Neural cell (in vitro differentiated cells): Measurements from ENCODE around the gene MRPL28. TPM values are rescaled to one million over a fixed set of nuclear protein-coding genes. Genes with fewer than 3 reads are reported as not detected.

Experiments
- H2AFZ ChIP-seq: fragments of 200-600, 300-800 bp; sonication (generic), shearing (Covaris generic); 2 replicates; pipeline ENCODE4 v1.6.0; 2014; ENCODE audit warnings: low read depth, mild to moderate bottlenecking, antibody characterized with exemption, low read length, moderate library complexity
- H3F3A ChIP-seq: fragments of 200-600 bp; shearing (Covaris generic); 2 replicates; pipeline ENCODE4 v1.6.1; 2016; ENCODE audit warnings: mild to moderate bottlenecking, moderate library complexity, mixed read lengths, antibody characterized with exemption, low read length; ENCODE audit not compliant: insufficient read depth, poor library complexity, severe bottlenecking
- H3K27ac ChIP-seq: fragments of 200-600, 300-800 bp; sonication (generic), shearing (Covaris generic); 2 replicates; pipeline ENCODE4 v1.5.1; 2014; ENCODE audit warnings: mild to moderate bottlenecking, low read length, moderate library complexity
- H3K27me3 ChIP-seq: fragments of 300-800, 200-600 bp; sonication (generic), shearing (Covaris generic); 2 replicates; pipeline ENCODE4 v1.6.0; 2014; ENCODE audit warnings: mild to moderate bottlenecking, low read depth, low read length, moderate library complexity; ENCODE audit not compliant: insufficient read depth
- H3K36me3 ChIP-seq: fragments of 300-800, 200-600 bp; sonication (generic), shearing (Covaris generic); 2 replicates; pipeline ENCODE4 v1.5.1; 2014; ENCODE audit warnings: mild to moderate bottlenecking, antibody characterized with exemption, low read length, moderate library complexity; ENCODE audit not compliant: insufficient read depth
- H3K4me2 ChIP-seq: fragments of 300-800, 200-600 bp; sonication (generic), shearing (Covaris generic); 2 replicates; pipeline ENCODE4 v1.6.0; 2014; ENCODE audit warnings: mild to moderate bottlenecking, low read length
- H3K4me3 ChIP-seq: fragments of 300-800, 200-600 bp; sonication (generic), shearing (Covaris generic); 2 replicates; pipeline ENCODE4 v1.5.1; 2014; ENCODE audit warnings: mild to moderate bottlenecking, low read length, moderate library complexity
- H3K79me2 ChIP-seq: fragments of 200-600 bp; shearing (Covaris generic); replicated peaks from 2 replicates; pipeline ENCODE4 v1.6.0; 2014; ENCODE audit warnings: mild to moderate bottlenecking, low read length, moderate library complexity; ENCODE audit not compliant: insufficient read depth
- H3K9ac ChIP-seq: fragments of 300-800, 200-600 bp; sonication (generic), shearing (Covaris generic); 2 replicates; pipeline ENCODE4 v1.6.1; 2016; ENCODE audit warnings: mild to moderate bottlenecking, low read length, mixed read lengths
- H3K9me2 ChIP-seq: fragments of 200-600 bp; shearing (Covaris generic); 2 replicates; pipeline ENCODE4 v1.6.1; 2016; ENCODE audit warnings: mild to moderate bottlenecking, low read length, mixed read lengths; ENCODE audit not compliant: insufficient read depth
- H3K9me3 ChIP-seq: fragments of 200-600, 300-800 bp; sonication (generic), shearing (Covaris generic); 2 replicates; pipeline ENCODE4 v1.6.1; 2016; ENCODE audit warnings: mild to moderate bottlenecking, mixed run types, low read length, moderate library complexity, mixed read lengths
- H4K20me1 ChIP-seq: fragments of 200-600 bp; shearing (Covaris generic); 2 replicates; pipeline ENCODE4 v1.6.1; 2016; ENCODE audit warnings: mild to moderate bottlenecking, mixed run types; ENCODE audit not compliant: insufficient read depth
- EP300 ChIP-seq: fragments of 450-650 bp; conservative IDR thresholded peaks from 2 replicates; pipeline ENCODE4 v1.6.1; 2014; ENCODE audit warnings: antibody characterized with exemption, mild to moderate bottlenecking, moderate library complexity; ENCODE audit not compliant: poor library complexity, severe bottlenecking
- EZH2 ChIP-seq: fragments of 200-600, 300-800 bp; shearing (Covaris generic), sonication (generic); IDR thresholded peaks from 2 replicates; pipeline ENCODE4 v1.6.1; 2014; ENCODE audit warnings: antibody characterized with exemption, low read length, borderline replicate concordance, mild to moderate bottlenecking; ENCODE audit not compliant: insufficient read depth, poor library complexity, severe bottlenecking
- MXI1 ChIP-seq: fragments of 450-650 bp; conservative IDR thresholded peaks from 2 replicates; pipeline ENCODE4 v1.6.1; 2014; ENCODE audit warnings: antibody characterized with exemption, mild to moderate bottlenecking; ENCODE audit not compliant: poor library complexity, severe bottlenecking
- POLR2AphosphoS5 ChIP-seq: IDR thresholded peaks from 2 replicates; pipeline ENCODE4 v1.6.1; 2012
- RAD21 ChIP-seq: fragments of 450-650 bp; conservative IDR thresholded peaks from 2 replicates; pipeline ENCODE4 v1.6.1; 2014; ENCODE audit warnings: antibody characterized with exemption, mild to moderate bottlenecking, moderate library complexity
- SMC3 ChIP-seq: fragments of 450-650 bp; conservative IDR thresholded peaks from 2 replicates; pipeline ENCODE4 v1.6.1; 2014; ENCODE audit warnings: antibody characterized with exemption, mild to moderate bottlenecking, moderate library complexity; ENCODE audit not compliant: poor library complexity
- TAF1 ChIP-seq: IDR thresholded peaks from 2 replicates; pipeline ENCODE4 v1.6.1; 2012; ENCODE audit warnings: low read depth
- polyA plus RNA-seq: library from polyadenylated mRNA; depleted of rRNA; stranded (reverse); fragments of >200 nt; gene quantifications from 2 replicates; pipeline ENCODE4 v1.2.3, GENCODE V29; 2014
- TF ChIP-seq, protein P1 (sequence below): fragments of 450-650 bp; IDR thresholded peaks from 2 replicates; pipeline ENCODE4 v1.5.1; 2014; ENCODE audit warnings: antibody characterized with exemption, mild to moderate bottlenecking, moderate library complexity; ENCODE audit not compliant: poor library complexity, severe bottlenecking
- TF ChIP-seq, protein P2 (sequence below): IDR thresholded peaks from 2 replicates; pipeline ENCODE4 v1.6.1; 2012; ENCODE audit warnings: borderline replicate concordance

The MRPL28 gene
- polyA plus RNA-seq, 1 donor from 2014 or later, result 134 TPM

DNA sequence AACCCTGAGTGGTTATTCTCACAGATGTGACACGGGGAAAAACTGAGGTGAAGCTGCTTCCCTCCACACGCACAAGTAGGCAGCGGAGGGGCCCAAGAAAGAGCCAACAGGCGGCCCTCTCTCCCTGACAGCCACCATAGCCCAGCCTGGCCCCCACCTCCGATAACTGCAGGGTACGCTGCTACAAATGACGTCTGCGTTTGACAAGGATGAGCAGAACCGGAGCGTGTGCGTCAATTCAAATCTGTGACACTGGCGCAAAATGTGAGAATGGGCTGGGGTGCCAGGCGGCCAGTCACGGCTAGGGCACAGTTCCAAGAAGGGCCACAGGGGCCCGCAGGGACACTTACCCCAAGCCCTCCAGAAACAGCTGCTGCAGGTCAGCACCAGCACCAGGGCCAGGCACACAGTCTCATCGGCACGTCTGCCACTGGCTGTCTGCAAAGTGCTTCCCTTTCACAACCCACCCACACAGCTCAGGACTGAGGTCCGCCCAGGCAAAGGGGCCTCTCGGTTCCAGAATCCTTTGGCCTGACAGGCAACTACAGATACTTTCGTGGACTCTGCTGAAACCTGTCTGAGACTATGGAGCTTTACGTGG is 32.3 kb downstream of the MRPL28 start:
- no peak overlapping the region for H3K27ac ChIP-seq
- peaks cover 28% of the 10 kb centered on the region for H3K79me2 ChIP-seq
- H2AFZ ChIP-seq, result no peak overlapping the region
- no peaks in the 10 kb centered on the region for H4K20me1 ChIP-seq
- H3K27me3 ChIP-seq, result no peaks in the 10 kb centered on the region
- H3K36me3 ChIP-seq, result no peaks in the 10 kb centered on the region
- no peaks in the 10 kb centered on the region for H3K9me3 ChIP-seq
- no peaks in the 10 kb centered on the region for H3K9me2 ChIP-seq
- TF ChIP-seq EZH2, result no peak
- TF ChIP-seq EP300, result no peak
- TF ChIP-seq MXI1, result no peak
- no peak for TF ChIP-seq SMC3
- TF ChIP-seq, protein P1, sequence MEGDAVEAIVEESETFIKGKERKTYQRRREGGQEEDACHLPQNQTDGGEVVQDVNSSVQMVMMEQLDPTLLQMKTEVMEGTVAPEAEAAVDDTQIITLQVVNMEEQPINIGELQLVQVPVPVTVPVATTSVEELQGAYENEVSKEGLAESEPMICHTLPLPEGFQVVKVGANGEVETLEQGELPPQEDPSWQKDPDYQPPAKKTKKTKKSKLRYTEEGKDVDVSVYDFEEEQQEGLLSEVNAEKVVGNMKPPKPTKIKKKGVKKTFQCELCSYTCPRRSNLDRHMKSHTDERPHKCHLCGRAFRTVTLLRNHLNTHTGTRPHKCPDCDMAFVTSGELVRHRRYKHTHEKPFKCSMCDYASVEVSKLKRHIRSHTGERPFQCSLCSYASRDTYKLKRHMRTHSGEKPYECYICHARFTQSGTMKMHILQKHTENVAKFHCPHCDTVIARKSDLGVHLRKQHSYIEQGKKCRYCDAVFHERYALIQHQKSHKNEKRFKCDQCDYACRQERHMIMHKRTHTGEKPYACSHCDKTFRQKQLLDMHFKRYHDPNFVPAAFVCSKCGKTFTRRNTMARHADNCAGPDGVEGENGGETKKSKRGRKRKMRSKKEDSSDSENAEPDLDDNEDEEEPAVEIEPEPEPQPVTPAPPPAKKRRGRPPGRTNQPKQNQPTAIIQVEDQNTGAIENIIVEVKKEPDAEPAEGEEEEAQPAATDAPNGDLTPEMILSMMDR, result no peak
- no peak for TF ChIP-seq POLR2AphosphoS5
- TF ChIP-seq, protein P2, sequence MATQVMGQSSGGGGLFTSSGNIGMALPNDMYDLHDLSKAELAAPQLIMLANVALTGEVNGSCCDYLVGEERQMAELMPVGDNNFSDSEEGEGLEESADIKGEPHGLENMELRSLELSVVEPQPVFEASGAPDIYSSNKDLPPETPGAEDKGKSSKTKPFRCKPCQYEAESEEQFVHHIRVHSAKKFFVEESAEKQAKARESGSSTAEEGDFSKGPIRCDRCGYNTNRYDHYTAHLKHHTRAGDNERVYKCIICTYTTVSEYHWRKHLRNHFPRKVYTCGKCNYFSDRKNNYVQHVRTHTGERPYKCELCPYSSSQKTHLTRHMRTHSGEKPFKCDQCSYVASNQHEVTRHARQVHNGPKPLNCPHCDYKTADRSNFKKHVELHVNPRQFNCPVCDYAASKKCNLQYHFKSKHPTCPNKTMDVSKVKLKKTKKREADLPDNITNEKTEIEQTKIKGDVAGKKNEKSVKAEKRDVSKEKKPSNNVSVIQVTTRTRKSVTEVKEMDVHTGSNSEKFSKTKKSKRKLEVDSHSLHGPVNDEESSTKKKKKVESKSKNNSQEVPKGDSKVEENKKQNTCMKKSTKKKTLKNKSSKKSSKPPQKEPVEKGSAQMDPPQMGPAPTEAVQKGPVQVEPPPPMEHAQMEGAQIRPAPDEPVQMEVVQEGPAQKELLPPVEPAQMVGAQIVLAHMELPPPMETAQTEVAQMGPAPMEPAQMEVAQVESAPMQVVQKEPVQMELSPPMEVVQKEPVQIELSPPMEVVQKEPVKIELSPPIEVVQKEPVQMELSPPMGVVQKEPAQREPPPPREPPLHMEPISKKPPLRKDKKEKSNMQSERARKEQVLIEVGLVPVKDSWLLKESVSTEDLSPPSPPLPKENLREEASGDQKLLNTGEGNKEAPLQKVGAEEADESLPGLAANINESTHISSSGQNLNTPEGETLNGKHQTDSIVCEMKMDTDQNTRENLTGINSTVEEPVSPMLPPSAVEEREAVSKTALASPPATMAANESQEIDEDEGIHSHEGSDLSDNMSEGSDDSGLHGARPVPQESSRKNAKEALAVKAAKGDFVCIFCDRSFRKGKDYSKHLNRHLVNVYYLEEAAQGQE, result no peak
- no peak for TF ChIP-seq TAF1
- H3K9ac ChIP-seq, result no peak overlapping the region
- H3K4me3 ChIP-seq, result no peak overlapping the region
- no peaks in the 10 kb centered on the region for H3F3A ChIP-seq
- H3K4me2 ChIP-seq, result no peak overlapping the region

DNA sequence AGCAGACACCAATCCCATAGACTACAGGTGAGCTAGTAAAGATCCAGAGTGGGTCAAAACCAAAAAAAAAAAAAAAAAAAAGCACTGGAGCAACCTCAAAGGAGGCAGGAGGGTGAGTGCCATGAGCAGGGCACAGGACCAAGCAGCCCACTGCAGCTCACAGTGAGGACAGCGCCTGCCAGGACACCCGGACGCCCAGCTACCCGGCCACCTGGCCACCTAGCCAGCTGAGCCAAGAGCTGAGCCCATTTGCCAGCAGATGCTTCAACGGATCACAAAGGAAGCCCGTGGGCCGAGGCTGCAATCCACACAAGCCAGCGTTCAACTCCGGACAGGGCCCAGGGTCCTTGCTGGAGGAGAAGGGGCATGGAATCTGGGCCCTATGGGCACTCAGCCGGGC is 32.9 kb downstream of the MRPL28 start:
- Histone ChIP-seq H3F3A (no peaks in the 10 kb centered on the region), H3K4me3 (no peak overlapping the region), H3K9ac (no peak overlapping the region), H3K27me3 (no peaks in the 10 kb centered on the region), H2AFZ (no peak overlapping the region), H4K20me1 (no peaks in the 10 kb centered on the region), H3K36me3 (no peaks in the 10 kb centered on the region), H3K9me2 (no peaks in the 10 kb centered on the region), H3K79me2 (peaks cover 28% of the 10 kb centered on the region), H3K27ac (no peak overlapping the region), H3K9me3 (no peaks in the 10 kb centered on the region), H3K4me2 (no peak overlapping the region)
- TF ChIP-seq EZH2, result no peak
- no peak for TF ChIP-seq POLR2AphosphoS5
- TF ChIP-seq EP300, result no peak

DNA sequence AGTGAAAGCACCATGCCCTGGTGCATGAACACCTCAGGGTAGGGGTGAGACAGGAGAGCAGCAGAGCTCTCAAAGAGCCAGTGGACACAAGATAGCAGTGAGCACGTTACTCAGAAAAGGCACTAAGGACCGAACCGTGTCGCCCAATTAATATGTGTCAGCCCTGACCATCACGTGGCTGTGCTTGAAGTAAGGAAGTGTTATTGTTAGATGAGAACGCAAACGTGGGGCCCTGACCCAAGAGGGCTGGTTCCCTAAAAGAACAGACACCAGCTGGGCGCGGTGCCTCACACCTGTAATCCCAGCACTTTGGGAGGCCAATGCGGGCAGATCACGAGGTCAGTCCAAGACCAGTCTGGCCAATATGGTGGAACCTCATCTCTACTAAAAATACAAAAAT is 34.1 kb downstream of the MRPL28 start:
- H3K9me3 ChIP-seq, result no peaks in the 10 kb centered on the region
- no peak overlapping the region for H3K4me2 ChIP-seq
- no peak overlapping the region for H2AFZ ChIP-seq
- H3K79me2 ChIP-seq, result peaks cover 28% of the 10 kb centered on the region
- no peak overlapping the region for H3K9ac ChIP-seq
- no peaks in the 10 kb centered on the region for H4K20me1 ChIP-seq
- no peaks in the 10 kb centered on the region for H3K36me3 ChIP-seq
- no peaks in the 10 kb centered on the region for H3F3A ChIP-seq
- TF ChIP-seq, protein P1, result no peak
- TF ChIP-seq MXI1 (no peak), SMC3 (no peak), RAD21 (no peak), EZH2 (no peak), POLR2AphosphoS5 (no peak), EP300 (no peak), TAF1 (no peak)
- TF ChIP-seq, protein P2, result no peak
- H3K9me2 ChIP-seq, result no peaks in the 10 kb centered on the region
- H3K27me3 ChIP-seq, result no peaks in the 10 kb centered on the region
- H3K4me3 ChIP-seq, result no peak overlapping the region
- no peak overlapping the region for H3K27ac ChIP-seq
